Neutrophil (primary cell): ENCODE measurements around the gene PRIM1.

Experiments used
- H3K27ac ChIP-seq: fragments of 200-600 bp; sonication (generic); 2 replicates; pipeline ENCODE4 v1.5.1; 2016; ENCODE audit warnings: mild to moderate bottlenecking, moderate library complexity
- H3K27me3 ChIP-seq: fragments of 200-600 bp; sonication (generic); 2 replicates; pipeline ENCODE4 v1.6.0; 2016; ENCODE audit warnings: mild to moderate bottlenecking
- H3K36me3 ChIP-seq: fragments of 200-600 bp; sonication (generic); 2 replicates; pipeline ENCODE4 v1.5.1; 2017
- H3K4me1 ChIP-seq, 2 experiments: fragments of 200-600 bp in 1 of 2; sonication (generic) in 1 of 2; 1 replicate in 1 of 2; 2 replicates in 1 of 2; pipeline versions ENCODE4 v1.5.1 to v1.6.1; 2013 to 2016; ENCODE audit warnings: low read depth in 1 of 2, low read length in 1 of 2, mild to moderate bottlenecking in 1 of 2, moderate library complexity in 1 of 2; ENCODE audit not compliant: control insufficient read depth in 1 of 2, insufficient read depth in 1 of 2
- H3K4me3 ChIP-seq, 2 experiments: fragments of 200-600 bp in 1 of 2; sonication (generic) in 1 of 2; 1 replicate in 1 of 2; 2 replicates in 1 of 2; pipeline ENCODE4 v1.5.1; 2013 to 2016; ENCODE audit warnings: low read depth in 1 of 2, low read length in 1 of 2, mild to moderate bottlenecking in 1 of 2, moderate library complexity in 1 of 2
- H3K9me3 ChIP-seq: fragments of 200-600 bp; sonication (generic); 2 replicates; pipeline ENCODE4 v1.5.1; 2016
- TF ChIP-seq, protein P1 (sequence below): fragments of 200-600 bp; sonication (generic); IDR thresholded peaks from 2 replicates; pipeline ENCODE4 v1.5.1; 2016; ENCODE audit warnings: antibody characterized with exemption

Gene PRIM1

DNA sequence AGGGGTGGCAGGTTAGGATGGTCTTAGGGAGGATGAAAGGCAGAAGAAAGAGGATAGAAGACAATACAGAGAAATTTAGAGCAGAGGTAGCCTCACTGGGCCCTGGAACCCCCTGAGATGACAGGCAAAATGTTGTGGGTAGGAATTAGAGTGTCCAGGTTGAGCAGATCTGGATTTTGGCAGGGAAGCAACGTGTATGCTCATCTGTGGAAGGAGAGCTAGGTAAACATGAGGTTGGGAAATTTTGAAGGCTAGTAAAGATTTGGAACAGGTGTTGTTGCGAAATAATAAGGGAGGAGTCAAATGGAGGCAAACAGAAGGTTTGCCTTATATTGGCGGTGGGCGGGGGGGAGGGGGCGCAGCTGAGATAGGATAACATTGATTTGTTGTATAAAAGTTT, 16.3 kb upstream of the PRIM1 start:
- Histone ChIP-seq H3K27me3 (no peaks in the 10 kb centered on the region), H3K9me3 (no peaks in the 10 kb centered on the region), H3K4me1 (no peaks in the 10 kb centered on the region), H3K4me3 (no peak overlapping the region), H3K27ac (no peak overlapping the region), H3K36me3 (no peaks in the 10 kb centered on the region)
- TF ChIP-seq, protein P1, sequence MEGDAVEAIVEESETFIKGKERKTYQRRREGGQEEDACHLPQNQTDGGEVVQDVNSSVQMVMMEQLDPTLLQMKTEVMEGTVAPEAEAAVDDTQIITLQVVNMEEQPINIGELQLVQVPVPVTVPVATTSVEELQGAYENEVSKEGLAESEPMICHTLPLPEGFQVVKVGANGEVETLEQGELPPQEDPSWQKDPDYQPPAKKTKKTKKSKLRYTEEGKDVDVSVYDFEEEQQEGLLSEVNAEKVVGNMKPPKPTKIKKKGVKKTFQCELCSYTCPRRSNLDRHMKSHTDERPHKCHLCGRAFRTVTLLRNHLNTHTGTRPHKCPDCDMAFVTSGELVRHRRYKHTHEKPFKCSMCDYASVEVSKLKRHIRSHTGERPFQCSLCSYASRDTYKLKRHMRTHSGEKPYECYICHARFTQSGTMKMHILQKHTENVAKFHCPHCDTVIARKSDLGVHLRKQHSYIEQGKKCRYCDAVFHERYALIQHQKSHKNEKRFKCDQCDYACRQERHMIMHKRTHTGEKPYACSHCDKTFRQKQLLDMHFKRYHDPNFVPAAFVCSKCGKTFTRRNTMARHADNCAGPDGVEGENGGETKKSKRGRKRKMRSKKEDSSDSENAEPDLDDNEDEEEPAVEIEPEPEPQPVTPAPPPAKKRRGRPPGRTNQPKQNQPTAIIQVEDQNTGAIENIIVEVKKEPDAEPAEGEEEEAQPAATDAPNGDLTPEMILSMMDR, result no peak

DNA sequence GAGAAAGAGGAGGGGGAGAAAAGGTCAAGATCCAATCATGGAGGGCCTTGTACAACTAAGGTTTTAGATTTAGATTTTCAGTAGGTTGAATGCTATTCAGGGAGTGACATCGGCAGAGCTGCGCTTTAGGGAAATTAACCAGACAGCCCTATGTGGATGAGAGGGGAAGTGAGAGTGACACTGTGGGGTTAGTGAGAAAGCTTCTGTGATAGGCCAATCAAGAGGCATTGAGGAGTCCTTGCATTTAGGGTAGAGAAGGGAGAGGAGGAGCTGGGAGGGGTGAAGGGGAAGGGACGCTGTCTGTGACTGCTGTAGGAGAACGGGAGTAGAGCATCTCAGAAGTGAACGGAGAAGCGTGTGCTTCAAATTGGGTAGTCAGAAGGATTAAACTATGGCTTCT, 14.4 kb upstream of the PRIM1 start:
- no peaks in the 10 kb centered on the region for H3K36me3 ChIP-seq
- TF ChIP-seq, protein P1, result no peak
- H3K4me1 ChIP-seq, result no peaks in the 10 kb centered on the region
- no peaks in the 10 kb centered on the region for H3K9me3 ChIP-seq
- no peak overlapping the region for H3K4me3 ChIP-seq
- no peaks in the 10 kb centered on the region for H3K27me3 ChIP-seq
- no peak overlapping the region for H3K27ac ChIP-seq

DNA sequence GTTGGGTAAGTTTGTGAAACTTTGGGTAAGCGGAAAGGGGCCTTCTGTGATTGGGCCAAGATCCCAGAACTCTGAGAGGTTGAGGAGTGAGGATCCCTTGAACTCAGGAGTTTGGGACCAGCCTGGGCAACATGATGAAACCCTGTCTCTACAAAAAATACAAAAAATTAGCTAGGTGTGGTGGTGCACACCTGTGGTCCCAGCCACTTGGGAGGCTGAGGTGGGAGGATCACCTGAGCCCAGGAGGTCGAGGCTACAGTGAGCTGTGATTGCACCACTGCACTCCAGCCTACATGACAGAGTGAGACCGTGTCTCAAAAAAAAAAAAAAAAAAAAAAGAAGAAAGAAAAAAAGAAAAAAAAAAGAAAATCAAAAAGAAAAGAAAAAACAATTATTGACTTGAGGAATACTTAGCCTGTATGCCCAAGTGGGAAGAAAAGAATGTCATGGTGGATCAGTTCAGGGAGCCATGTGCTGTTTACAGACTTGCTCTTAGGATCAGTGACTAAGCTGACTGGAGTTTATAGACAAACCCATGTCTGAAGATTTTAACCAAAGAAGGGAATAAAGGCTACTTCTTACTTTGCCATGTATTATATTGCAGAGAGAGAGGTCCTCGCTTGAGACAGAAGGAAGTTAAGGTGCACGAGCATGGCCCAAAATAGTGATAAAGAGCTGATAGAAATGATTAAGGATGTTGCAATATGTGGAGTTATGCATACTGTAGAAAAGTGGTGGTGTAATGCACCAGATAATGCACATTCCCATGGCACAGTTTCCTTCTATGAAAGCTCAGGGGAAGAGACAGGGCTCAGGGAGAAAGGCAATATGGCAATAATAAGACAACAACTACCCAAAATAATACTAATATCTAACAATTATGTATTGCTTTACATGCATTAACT, 11.9 kb upstream of the PRIM1 start:
- Histone ChIP-seq H3K4me3 (no peak overlapping the region), H3K36me3 (no peaks in the 10 kb centered on the region), H3K27me3 (no peaks in the 10 kb centered on the region), H3K4me1 (no peaks in the 10 kb centered on the region), H3K27ac (no peak overlapping the region), H3K9me3 (no peaks in the 10 kb centered on the region)
- TF ChIP-seq, protein P1, result no peak

DNA sequence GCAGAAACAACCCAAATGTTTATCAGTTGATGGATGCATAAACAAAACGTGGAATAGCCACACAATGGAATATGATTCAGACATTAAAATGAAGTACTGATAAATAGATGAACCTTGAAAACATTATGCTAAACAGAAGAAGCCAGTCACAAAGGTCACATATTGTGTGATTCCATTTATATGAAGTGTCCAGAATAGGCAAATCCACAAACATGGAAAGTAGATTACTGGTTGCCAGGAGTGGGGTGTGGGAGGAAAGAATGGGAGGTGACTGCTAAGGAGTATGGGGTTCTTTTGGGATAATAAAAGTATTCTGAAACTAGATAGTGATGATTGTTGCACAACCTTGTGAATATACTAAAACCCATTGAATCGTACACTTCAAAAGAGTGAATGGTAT, 9.7 kb upstream of the PRIM1 start:
- Histone ChIP-seq H3K4me1 (no peaks in the 10 kb centered on the region), H3K27ac (no peak overlapping the region)

DNA sequence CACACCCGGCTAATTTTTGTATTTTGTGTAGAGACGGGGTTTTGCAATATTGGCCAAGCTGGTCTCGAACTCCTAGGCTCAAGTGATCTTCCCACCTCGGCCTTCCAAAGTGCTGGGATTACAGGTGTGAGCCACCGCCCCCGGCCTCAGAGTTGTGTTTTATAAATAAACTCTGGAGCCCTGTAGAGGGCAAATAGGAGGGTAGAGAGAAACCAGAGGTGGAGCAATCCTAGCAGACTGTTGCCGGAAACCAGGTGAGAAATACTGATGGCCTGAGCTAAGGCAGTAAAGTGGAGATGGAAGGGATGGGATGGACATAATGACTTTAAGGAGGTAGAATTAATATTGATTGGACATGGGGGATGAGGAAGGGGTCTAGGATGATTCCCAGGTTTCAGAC, 8.3 kb upstream of the PRIM1 start:
- no peak overlapping the region for H3K27ac ChIP-seq
- no peaks in the 10 kb centered on the region for H3K9me3 ChIP-seq
- H3K36me3 ChIP-seq, result no peaks in the 10 kb centered on the region
- no peaks in the 10 kb centered on the region for H3K4me1 ChIP-seq
- TF ChIP-seq, protein P1, result no peak
- no peaks in the 10 kb centered on the region for H3K27me3 ChIP-seq
- H3K4me3 ChIP-seq, result no peak overlapping the region

More for the DNA sequence above, 9.7 kb upstream of the PRIM1 start:
- TF ChIP-seq, protein P1, result no peak
- Histone ChIP-seq H3K4me3 (no peak overlapping the region), H3K9me3 (no peaks in the 10 kb centered on the region), H3K27me3 (no peaks in the 10 kb centered on the region), H3K36me3 (no peaks in the 10 kb centered on the region)
